ENCODE data around the gene ZNF610.

- no peak for TF ChIP-seq POLR2AphosphoS5 (IDR thresholded peaks at IDR 0.05; ENCODE audit: borderline replicate concordance, low read depth, low read length)
- TF ChIP-seq EZH2 (IDR thresholded peaks at IDR 0.05): no peak
- no peak for TF ChIP-seq FOXP2 (optimal IDR thresholded peaks at IDR 0.05; ENCODE audit: control extremely low read depth, extremely low read length, insufficient read depth)
Measured at GRCh38 chr19:52322429-52322828, 13.6 kb upstream of the ZNF610 start.

Measured in SK-N-MC (cell line).